GM19455 (cell line): ENCODE data around the gene AGRN.
"Not testable (repeated sequence)": the region's sequence is repeated elsewhere in the genome, so short reads cannot be mapped to it uniquely, and the experiment has no call there.

Source experiments
- ATAC-seq: cut with Tn5 transposase; IDR thresholded peaks from one replicate; pipeline ENCODE4 v1.9.1; 2021; ENCODE audit not compliant: unreplicated experiment

The AGRN gene

GRCh38 chr1:1063945-1064831 is 44.3 kb downstream of the AGRN start:
- ATAC-seq = peak; percentile 39

DNA sequence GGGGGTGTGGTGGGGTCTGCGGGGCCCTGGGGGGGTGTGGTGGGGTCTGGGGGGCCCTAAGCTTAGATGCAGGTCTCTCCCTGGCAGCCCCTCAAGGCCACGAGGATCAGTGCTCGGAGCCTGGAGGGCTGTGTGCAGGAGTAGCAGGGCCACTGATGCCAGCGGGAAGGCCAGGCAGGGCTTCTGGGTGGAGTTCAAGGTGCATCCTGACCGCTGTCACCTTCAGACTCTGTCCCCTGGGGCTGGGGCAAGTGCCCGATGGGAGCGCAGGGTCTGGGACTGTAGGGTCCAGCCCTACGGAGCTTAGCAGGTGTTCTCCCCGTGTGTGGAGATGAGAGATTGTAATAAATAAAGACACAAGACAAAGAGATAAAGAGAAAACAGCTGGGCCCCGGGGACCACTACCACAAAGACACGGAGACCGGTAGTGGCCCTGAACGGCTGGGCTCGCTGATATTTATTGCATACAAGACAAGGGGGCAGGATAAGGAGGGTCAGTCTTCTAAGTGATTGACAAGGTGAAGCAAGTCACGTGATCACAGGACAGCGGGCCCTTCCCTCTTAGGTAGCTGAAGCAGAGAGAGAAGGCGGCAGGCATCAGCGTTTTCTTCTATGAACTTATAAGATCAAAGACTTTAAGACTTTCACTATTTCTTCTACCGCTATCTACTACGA is 45.5 kb downstream of the AGRN start:
- ATAC-seq = no peak

- ATAC-seq = not testable (repeated sequence)
Observed at GRCh38 chr1:1065940-1066304, 46.0 kb downstream of the AGRN start.

GRCh38 chr1:1066403-1067283 is 46.7 kb downstream of the AGRN start:
- no peak for ATAC-seq

DNA sequence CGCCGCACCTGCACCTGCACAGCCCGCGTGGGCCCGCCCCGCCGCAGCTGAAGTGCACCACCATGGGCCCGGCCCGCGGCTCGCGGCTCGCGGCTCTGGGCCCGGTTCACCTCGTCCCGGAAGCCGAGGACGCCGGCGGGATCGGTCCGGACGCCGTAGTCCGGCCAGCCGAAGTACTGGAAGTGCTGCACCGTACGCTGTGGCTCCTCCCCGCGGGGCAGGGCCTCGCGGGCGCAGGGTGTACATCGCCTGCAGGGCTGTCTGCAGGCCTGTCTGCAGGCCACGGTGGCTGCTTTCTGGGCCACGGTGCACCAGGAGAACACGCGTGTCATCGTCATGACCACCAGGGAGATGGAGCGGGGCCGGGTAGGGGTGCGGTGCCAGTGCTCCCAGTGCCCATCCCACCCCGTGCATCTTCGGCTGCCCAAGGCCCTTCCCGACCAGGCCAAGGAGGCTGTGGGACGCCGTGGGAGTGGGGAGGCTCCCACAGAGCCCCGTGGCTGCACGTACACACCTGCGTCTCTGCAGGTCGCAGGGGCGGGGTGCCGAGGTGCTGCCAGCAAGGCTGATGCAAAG is 47.5 kb downstream of the AGRN start:
- ATAC-seq = no peak

- ATAC-seq = no peak
Observed at GRCh38 chr1:1067860-1068516, 48.1 kb downstream of the AGRN start.

- no peak for ATAC-seq
Observed at GRCh38 chr1:1068517-1069055, 48.7 kb downstream of the AGRN start.

GRCh38 chr1:1069056-1069710 is 49.3 kb downstream of the AGRN start:
- ATAC-seq = no peak

DNA sequence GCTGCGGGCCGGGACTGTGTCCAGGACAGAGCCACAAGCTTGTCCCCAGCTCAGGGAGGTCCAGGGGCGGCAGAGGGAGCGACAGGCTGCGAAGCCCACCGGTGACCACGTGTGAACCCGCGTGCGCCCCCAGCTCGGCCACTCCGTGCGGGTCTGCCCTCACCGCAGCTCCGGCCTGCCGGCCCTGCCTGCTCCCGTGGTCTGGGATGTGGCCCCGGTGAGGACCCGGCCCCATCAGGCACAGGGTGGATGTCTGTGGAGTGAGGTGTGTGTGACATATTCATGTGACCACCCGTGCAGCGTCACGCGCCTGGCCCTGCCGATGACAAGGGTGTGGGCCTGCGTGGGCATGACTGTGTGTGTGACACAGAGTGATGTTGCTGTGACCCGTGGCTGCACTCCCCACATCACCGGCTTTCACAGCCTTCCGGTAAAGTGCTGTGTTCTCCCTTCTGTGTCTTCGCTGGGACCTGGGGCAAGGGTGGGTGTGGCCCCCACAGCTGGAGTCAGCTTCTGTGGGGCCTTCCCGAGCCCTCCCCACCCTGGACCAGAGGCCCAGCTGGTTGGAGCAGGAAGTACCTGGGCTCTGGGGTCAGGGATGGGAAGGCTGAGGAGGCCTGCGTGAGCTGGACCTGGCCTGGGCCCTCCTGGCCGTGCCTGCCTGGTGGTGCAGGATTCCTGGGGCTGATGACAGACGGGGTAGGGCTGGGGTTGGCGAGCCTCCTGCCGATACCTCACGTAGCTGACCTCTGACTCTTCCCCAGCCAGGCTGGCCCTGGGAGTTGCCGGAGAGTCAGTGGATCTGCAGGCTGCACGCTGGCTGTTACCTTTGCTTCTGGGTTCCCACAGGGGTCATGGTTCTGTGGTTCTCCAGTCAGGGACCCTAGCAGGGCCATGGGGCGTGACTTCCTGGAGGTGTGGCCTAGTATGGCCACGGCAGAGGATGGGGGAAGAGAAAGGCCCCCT is 50.1 kb downstream of the AGRN start:
- no peak for ATAC-seq

DNA sequence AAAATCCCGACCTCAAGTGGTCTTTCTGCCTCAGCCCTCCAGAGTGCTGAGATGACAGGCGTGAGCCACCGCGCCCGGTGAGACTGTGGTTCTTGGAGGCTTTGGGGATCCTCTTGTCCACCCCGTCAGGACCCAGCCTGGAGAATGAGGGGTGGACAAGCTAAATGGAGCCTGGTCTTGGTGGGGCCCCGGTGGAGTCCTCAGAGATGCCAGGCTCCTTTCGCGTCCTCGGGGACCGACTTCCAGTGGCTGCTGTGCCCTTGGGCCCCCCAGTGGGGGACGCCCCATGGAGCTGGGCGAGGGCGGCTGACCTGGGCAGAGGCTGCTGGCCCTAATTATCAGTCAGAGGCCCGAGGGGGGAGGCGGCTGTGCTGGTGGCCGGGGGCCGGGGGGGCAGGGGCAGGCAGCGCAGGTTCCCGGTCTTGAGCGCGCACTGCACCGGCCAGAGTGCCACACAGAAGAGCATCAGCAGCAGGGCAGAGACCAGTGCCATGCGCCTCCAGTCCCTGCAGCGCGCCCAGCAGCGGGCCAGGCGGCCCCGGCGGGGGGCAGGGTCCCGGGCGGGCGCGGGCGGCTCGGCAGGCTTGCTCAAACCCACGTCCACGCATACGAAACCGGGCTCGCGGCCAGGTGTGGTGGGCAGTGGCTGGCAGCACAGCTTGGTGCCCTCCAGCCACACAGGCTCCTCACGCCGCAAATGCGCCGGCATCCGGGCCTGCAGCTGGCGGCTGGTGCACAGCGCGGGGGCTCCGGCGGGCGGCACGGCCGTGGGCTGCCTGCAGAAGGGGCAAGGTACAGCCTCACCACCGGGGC is 51.8 kb downstream of the AGRN start:
- no peak for ATAC-seq

GRCh38 chr1:1072299-1072848 is 52.5 kb downstream of the AGRN start:
- no peak for ATAC-seq

- ATAC-seq = no peak
Observed at GRCh38 chr1:1072849-1073742, 53.2 kb downstream of the AGRN start.

DNA sequence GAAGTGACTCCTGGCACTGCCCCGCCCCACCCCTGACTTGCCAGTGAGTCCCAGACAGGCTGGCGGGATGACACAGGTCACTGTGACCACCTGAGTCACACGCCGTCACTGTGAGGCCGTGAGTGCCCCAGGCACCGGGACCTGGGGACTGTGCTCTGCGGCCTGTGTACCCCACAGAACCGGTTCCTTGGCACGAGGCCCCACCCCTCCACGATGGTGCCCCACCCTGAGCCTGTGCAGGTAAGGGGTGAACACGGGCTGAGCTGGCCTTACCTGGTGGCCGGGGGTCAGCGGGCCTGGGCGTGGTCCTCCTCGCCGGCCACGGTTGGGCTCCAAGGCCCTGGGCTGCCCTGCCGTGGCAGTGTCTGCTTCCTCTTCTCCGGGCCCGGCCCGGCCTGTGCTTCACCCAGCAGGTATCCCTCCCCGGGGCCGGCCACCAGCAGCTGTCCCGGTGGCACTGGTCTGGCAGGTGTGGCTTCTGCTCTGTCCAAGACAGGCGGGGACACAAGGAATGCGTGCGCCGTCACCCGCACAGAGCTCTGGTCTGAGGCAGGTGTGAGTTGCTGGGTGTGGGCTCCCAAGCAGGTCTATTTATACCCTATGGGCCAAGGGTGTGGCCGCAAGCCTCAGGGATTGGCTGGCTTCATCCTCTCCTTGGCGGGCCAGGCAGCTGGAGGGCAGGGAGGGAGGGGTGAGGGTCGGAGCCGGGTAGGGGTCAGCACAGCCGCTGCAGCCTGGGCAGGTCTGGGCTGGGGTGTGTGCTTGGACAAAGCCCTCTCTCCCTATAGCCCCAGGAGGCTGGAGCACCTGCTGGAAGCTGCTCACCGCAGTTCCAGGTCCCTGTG is 54.0 kb downstream of the AGRN start, which contains the start of gene RNF223:
Gene RNF223 (minus strand): TSS at position 564 of the 845 bp plus-strand sequence. CDS start 1,740 bp downstream, outside the sequence.
- ATAC-seq = no peak

DNA sequence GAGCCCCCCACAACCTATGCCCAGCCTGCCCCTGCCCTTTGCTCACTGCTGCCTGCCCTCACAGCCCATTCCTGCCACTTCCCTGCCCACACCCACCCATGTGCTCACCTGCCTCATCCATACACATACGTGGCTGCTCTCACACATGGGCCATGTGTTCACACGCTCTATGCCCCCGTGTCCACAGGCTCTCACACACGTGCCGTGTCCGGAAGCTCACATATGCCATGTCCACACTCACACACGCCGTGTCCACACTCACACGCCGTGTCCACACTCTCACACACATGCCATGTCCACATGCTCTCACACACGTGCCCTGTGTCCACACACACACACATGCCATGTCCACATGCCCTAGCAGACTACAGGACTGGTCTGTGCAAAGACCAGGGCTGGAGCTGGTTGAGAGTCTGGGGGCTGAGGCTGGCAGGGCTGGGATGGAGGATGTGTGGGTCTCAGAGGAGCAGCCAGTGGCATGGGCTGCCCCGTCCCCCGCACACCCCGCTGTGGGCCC is 54.8 kb downstream of the AGRN start:
- ATAC-seq = no peak
